WERI-Rb-1 (cell line): Measurements from ENCODE around the gene TRIO.

Source experiments
- DNase-seq: peaks from one replicate; pipeline ENCODE4 v3.0.0-alpha.2; 2020
- H3K27ac ChIP-seq: fragments of 250-450 bp; sonication (Bioruptor Pico); 2 replicates; pipeline ENCODE4 v1.5.1; 2020; ENCODE audit warnings: mild to moderate bottlenecking, moderate library complexity
- H3K27me3 ChIP-seq: fragments of 250-450 bp; sonication (Bioruptor Pico); 2 replicates; pipeline ENCODE4 v1.5.1; 2021; ENCODE audit warnings: mild to moderate bottlenecking, low read depth, moderate library complexity; ENCODE audit not compliant: insufficient read depth, severe bottlenecking
- H3K36me3 ChIP-seq: fragments of 250-450 bp; sonication (Bioruptor Pico); 2 replicates; pipeline ENCODE4 v1.5.1; 2020; ENCODE audit warnings: mild to moderate bottlenecking, moderate library complexity
- H3K4me3 ChIP-seq: 2 replicates; pipeline ENCODE4 v1.5.1; 2011; ENCODE audit warnings: low read depth, mild to moderate bottlenecking, control low read depth, low read length
- H3K9me3 ChIP-seq: fragments of 250-450 bp; sonication (Bioruptor Pico); 2 replicates; pipeline ENCODE4 v1.5.1; 2021; ENCODE audit warnings: mild to moderate bottlenecking, moderate library complexity; ENCODE audit not compliant: severe bottlenecking
- CTCF ChIP-seq: IDR thresholded peaks from 2 replicates; pipeline ENCODE4 v1.5.1; 2011; ENCODE audit warnings: low read depth, mild to moderate bottlenecking, control low read depth, inconsistent platforms, low read length

Gene TRIO

DNA sequence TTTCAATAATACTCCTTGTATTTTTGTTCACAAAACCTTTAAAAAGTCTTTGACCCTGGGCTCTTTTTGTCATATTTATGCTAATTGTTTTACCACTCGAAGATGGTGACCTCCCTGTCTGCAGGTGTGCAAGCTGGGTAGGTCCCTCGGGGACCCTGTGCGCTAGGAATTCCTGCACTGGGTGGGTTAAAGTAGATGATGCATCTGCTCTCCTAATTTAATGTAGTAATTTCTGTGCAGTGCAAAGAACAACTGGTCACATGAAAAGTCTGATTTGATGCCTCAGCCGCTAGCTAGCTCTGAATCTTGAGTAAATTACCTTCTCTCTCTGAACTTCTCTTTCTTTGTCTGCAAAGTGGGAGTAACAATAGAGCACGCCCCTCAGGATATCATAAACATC lies 299.4 kb downstream of the TRIO start:
- no peak for DNase-seq
- H3K27me3 ChIP-seq: no peaks in the 10 kb centered on the region
- H3K4me3 ChIP-seq: no peak overlapping the region
- no peaks in the 10 kb centered on the region for H3K9me3 ChIP-seq
- H3K36me3 ChIP-seq: no peaks in the 10 kb centered on the region
- H3K27ac ChIP-seq: no peak overlapping the region
- no peak for TF ChIP-seq CTCF

DNA sequence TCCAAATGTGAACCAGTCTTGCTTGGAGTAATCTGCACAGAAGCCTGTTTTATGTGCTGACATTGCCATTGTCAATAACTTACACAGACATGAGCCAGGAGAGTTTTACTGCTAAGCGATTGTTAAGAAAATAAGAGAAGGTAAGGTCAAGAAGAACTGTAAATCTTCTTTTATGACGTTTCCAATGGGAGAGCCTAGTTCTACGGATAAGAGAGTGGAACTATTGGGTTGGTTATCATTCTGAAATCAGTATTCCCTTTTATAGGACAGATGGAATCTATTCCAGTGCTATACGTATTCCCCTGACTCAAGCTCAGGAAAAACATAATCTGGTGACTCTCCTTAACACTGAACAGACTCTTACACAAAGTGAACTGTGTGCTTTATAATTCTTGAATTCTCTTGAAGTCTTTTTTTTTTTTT lies 300.5 kb downstream of the TRIO start:
- H3K4me3 ChIP-seq: no peak overlapping the region
- no peak overlapping the region for H3K27ac ChIP-seq
- TF ChIP-seq CTCF: no peak
- no peak for DNase-seq
- no peaks in the 10 kb centered on the region for H3K27me3 ChIP-seq
- no peaks in the 10 kb centered on the region for H3K36me3 ChIP-seq
- H3K9me3 ChIP-seq: no peaks in the 10 kb centered on the region

DNA sequence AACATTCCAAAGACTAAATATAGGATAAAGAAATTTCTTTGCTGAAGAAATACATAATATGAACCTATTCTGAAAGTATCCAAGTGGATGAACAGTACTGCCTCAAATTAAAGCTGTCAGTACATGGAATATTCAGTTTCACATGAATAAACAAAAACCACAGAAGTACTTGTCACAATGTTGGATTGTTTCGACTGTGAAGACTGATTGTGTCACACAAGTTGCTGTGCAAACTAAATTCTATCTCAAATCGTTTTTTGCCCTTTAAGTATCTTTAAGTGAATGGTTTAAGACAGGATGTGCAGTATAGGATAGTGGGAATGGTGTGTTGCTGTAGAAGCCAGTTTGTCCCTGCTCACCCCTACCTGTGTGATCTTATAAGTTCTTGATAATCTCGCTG lies 301.0 kb downstream of the TRIO start:
- Histone ChIP-seq H3K9me3 (no peaks in the 10 kb centered on the region), H3K4me3 (no peak overlapping the region), H3K36me3 (no peaks in the 10 kb centered on the region), H3K27me3 (no peaks in the 10 kb centered on the region), H3K27ac (no peak overlapping the region)
- no peak for TF ChIP-seq CTCF
- no peak for DNase-seq

DNA sequence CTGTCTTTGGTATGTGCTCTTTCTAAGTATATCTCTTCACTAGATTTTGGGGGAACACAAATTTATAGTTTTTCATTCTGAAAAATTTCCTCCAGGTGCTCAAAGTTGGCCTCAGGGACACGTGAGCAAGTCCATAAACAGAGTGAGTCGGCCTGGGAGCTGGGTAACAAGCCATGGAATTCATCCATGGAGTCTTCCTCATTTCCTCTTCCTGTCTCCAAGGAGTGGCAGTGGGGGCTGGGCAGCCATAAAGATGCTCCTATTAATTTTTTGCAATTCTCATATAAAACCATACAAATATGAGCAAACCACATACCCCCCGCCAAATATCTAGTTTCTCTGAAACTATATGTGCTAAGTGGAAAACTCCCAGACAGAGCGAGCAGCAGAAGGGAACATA lies 301.9 kb downstream of the TRIO start:
- no peak overlapping the region for H3K27ac ChIP-seq
- no peaks in the 10 kb centered on the region for H3K9me3 ChIP-seq
- no peak for DNase-seq
- H3K36me3 ChIP-seq: no peaks in the 10 kb centered on the region
- H3K4me3 ChIP-seq: no peak overlapping the region
- no peak for TF ChIP-seq CTCF
- no peaks in the 10 kb centered on the region for H3K27me3 ChIP-seq

GRCh38 chr5:14445576-14446290 lies 302.6 kb downstream of the TRIO start:
- H3K4me3 ChIP-seq: no peak overlapping the region
- DNase-seq: no peak
- no peak for TF ChIP-seq CTCF
- no peaks in the 10 kb centered on the region for H3K27me3 ChIP-seq
- no peaks in the 10 kb centered on the region for H3K9me3 ChIP-seq
- no peaks in the 10 kb centered on the region for H3K36me3 ChIP-seq
- H3K27ac ChIP-seq: no peak overlapping the region
